GM21825 (cell line): ENCODE measurements around the gene DYDC2.

ENCODE experiments used
- ATAC-seq: cut with Tn5 transposase; IDR thresholded peaks from one replicate; pipeline ENCODE4 v1.9.1; 2021; ENCODE audit warnings: mild to moderate bottlenecking, moderate library complexity; ENCODE audit not compliant: unreplicated experiment

DYDC2 gene

GRCh38 chr10:80365510-80365909, 8.9 kb downstream of the DYDC2 start:
- no peak for ATAC-seq

- ATAC-seq = no peak
These were observed 14.9 kb downstream of the DYDC2 start for GRCh38 chr10:80371467-80371866.

- no peak for ATAC-seq
These were observed 16.1 kb downstream of the DYDC2 start for GRCh38 chr10:80372675-80373074.

- ATAC-seq = no peak
These were observed 16.9 kb downstream of the DYDC2 start for GRCh38 chr10:80373502-80373901.

- ATAC-seq = no peak
These were observed 23.1 kb downstream of the DYDC2 start for GRCh38 chr10:80379701-80380100.

GRCh38 chr10:80380185-80380584, 23.6 kb downstream of the DYDC2 start:
- ATAC-seq = no peak

GRCh38 chr10:80382989-80383388, 26.4 kb downstream of the DYDC2 start:
- ATAC-seq = no peak

GRCh38 chr10:80390740-80391139, 34.2 kb downstream of the DYDC2 start:
- no peak for ATAC-seq

GRCh38 chr10:80392250-80392649, 35.7 kb downstream of the DYDC2 start:
- ATAC-seq = no peak

- no peak for ATAC-seq
These were observed 37.9 kb downstream of the DYDC2 start for GRCh38 chr10:80394358-80394916.

- ATAC-seq = no peak
These were observed 40.4 kb downstream of the DYDC2 start for GRCh38 chr10:80397014-80397413.

GRCh38 chr10:80400136-80400804, 43.7 kb downstream of the DYDC2 start:
- no peak for ATAC-seq

- ATAC-seq = no peak
These were observed 48.5 kb downstream of the DYDC2 start for GRCh38 chr10:80405035-80405434.

GRCh38 chr10:80405626-80406025, 49.0 kb downstream of the DYDC2 start:
- ATAC-seq = no peak

- ATAC-seq = no peak
These were observed 49.6 kb downstream of the DYDC2 start for GRCh38 chr10:80406204-80406603.

GRCh38 chr10:80407812-80408241, 51.2 kb downstream of the DYDC2 start:
- ATAC-seq = no peak

GRCh38 chr10:80408242-80409101, 51.9 kb downstream of the DYDC2 start, which contains the start of gene PRXL2A:
Gene PRXL2A (plus strand): TSS chr10:80408551. CDS start chr10:80420468, 11,917 bp downstream.
- ATAC-seq = peak; percentile 95

GRCh38 chr10:80409121-80409520, 52.5 kb downstream of the DYDC2 start:
- no peak for ATAC-seq

- ATAC-seq = no peak
These were observed 53.5 kb downstream of the DYDC2 start for GRCh38 chr10:80410122-80410521.

GRCh38 chr10:80410578-80411145, 54.1 kb downstream of the DYDC2 start:
- no peak for ATAC-seq

GRCh38 chr10:80411267-80411668, 54.7 kb downstream of the DYDC2 start:
- no peak for ATAC-seq
